SH-SY5Y (cell line): ENCODE data around the gene NOC3L.

Experiments
- GATA2 ChIP-seq: IDR thresholded peaks from 2 replicates; pipeline ENCODE4 v1.6.1; 2011; ENCODE audit warnings: mild to moderate bottlenecking, low read depth, low read length
- GATA3 ChIP-seq: IDR thresholded peaks from 2 replicates; pipeline ENCODE4 v1.6.1; 2011; ENCODE audit warnings: low read depth, mild to moderate bottlenecking, low read length, moderate library complexity

Gene NOC3L

DNA sequence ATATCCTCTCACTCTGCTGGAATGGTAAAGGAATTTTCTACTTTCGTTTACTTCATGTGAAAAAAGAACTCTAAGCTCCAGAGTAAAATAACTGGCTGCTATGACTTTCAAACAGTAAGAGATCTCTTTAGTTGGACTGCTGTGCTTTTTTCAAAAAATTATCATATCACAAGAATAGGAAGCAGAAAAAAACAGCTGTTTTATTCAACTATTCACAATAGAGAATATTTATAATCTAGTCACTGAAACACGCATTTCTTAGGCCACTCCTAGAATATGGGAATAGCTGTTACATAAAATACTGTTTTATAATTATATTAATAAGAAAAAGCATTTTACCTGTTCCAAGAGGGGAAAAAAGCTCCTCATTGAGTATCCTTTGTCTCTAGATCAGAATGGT lies 29.7 kb downstream of the NOC3L start:
- TF ChIP-seq GATA3 (no peak), GATA2 (no peak)

DNA sequence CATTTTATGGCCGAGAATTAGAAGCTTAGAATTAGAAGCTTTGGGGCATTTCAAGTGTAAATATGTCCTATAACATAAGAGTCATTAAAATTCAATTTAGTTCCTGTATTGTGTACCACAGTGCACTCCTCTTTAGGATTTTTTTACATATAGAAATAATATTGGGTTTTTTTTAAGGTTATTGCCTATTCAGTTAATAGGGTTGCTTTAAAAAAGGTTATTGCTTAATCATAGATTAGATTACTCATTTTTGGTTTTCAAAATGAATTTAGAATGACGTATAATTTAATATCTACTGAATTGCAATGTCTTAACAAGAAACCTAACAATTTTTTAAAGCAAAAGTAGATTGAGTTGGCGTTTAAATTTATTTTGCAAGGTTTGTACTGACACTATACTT lies 34.1 kb downstream of the NOC3L start:
- TF ChIP-seq GATA2 = no peak
- TF ChIP-seq GATA3 = no peak

DNA sequence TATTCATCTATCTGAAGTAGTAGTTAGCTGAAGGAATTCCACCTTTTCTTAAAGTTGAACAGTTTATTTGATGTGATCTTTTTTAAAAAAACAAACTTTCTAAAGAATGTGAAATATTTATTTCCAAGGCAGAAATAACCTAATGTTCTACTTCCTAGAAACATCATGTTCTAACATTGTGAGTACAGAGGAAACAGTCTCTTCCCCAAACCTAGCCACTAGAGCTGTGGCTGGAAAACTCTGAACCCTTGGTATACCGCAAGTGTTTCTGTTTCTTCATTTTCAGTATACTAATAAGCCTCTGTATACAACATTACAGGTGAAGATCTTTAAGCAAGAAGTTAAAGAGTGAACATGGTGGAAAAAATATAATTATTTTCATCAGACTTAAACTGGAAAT lies 35.1 kb downstream of the NOC3L start:
- TF ChIP-seq GATA3 (no peak), GATA2 (no peak)

DNA sequence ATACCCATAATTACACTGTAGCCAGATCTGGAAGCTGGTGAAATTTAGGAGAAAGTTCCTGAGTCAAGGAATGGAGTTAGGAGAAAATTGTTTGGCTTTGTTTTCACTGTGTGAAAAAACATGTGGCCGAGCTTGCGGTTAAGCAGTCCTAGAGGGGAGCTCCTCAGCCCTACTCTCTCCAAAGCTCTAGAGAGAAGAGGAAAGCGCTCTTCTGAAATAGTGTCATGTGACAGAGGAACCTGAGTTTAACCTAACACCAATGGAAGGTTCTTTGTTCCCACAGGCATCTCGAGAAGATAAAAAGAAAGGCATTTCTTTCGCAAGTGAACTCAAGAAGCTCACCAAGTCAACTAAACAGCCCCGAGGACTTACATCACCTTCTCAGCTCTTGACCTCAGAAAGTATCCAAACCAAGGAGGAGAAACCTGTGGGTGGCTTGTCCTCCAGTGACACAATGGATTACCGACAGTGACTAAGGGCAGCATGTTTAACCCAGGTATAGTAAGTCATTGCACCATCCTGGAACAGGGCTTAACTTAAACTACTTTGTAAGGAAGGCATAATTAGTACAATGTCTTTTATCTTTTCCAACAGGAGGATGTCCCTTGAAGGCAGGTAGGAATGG lies 38.0 kb downstream of the NOC3L start:
- TF ChIP-seq GATA2 = no peak
- TF ChIP-seq GATA3 = no peak

DNA sequence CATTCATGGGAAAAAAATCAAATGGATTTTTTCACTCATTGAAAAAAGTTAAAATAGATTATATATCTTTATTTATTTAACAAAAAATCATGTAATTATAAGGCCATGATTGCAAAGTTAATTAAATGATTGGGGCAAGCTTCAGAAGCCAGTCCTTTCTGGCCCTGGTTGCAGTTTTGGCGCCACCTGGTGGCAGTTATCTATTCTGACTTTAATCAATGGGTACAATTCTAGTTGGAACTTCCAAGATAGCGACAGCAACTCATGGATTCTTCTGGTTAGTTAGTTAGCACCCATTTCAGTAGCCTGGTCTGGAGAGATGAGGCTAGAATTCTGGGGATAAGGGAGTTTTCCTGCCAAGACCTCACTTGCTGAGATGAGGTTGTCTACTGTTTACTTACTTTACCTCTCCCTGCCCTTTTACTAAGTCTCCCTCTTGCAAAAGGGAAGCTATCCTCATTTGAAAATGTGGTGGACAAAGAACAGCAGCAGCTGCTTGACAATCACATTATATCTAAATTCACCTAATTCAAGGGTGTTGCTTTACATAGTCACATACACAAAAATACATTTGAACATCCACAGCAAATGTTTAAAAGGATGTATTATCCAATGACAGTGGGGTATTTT lies 42.3 kb downstream of the NOC3L start:
- TF ChIP-seq GATA2 (no peak), GATA3 (no peak)

DNA sequence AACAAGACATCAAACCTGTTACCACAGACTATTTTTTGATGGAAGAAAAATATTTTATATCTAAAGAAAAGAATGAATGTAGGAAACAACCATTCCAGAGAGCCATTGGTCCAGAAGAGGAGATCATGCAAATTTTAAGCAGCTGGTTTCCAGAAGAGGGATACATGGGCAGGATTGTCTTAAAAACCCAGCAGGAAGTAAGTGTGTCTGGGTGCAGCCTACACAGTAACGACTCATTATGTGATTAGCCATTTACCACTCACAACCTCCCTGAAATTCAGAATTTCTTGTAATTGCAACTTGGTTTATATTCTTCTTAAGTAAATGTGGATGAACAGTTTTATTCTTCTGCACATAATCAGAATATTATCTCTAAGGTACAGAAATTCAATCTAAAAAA lies 46.2 kb downstream of the NOC3L start:
- TF ChIP-seq GATA3 = no peak
- TF ChIP-seq GATA2 = no peak

DNA sequence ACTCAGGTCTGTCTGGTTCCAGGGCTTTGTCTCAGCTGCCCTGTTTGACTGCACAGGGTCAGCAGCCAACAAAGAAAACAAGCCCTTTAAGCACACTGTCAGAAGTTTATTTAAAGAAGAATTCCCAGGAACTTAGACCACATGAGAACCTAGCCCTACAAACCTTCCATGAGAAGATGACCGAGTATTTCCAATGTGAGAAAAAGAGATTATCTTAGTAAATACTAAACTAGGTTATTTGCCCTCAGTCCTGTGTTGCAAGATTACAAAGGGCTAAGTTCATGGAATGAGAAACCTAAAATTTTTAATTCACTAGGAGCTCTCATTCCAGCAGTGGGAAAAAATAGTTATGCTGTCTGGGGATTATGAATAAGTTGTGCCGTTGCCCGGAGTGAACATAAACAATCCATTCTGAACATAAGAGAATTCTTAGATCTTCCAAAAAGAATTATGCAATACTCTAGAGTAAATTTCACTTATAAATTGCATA lies 46.7 kb downstream of the NOC3L start:
- TF ChIP-seq GATA3 (no peak), GATA2 (no peak)

DNA sequence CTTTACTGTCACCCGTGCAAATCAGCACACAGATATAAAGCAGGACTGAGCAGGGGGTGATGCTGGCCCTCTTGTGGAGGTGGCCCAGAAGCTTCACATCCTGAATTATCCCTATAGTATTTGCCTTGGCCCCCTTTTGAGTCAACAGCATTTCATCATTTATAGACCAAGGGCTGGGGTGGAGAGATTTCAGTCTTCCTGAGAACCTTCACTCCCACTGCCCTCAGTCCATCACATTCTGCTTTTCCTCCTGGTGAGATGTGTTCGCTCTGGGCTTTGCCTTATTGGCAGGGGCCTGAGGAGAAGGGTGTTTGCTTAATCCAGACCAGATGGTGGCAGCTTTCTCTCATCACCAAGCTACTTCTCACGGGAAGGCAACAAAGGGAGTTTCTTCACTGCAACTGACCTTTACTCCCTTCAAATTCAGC lies 47.7 kb downstream of the NOC3L start:
- TF ChIP-seq GATA2 (no peak), GATA3 (no peak)

DNA sequence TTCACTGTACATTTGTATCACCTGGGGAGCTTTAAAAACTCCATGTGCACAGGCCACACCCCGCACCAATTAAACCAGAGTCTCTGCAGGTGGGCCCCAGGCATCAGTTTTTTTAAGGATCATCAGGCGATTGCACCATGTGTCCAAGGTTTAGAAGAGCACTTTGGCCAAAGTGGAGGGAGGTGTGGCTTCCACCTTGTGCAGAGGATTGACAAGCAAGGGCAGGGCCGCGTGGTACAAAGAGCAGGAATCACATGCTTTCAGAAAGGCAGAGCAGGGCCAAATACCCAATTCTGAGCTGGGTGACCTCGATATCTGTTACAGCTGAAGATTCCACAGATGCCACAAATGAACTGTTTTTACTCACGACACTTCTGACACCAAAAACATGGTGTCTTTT lies 52.4 kb downstream of the NOC3L start:
- no peak for TF ChIP-seq GATA2
- TF ChIP-seq GATA3 = no peak

DNA sequence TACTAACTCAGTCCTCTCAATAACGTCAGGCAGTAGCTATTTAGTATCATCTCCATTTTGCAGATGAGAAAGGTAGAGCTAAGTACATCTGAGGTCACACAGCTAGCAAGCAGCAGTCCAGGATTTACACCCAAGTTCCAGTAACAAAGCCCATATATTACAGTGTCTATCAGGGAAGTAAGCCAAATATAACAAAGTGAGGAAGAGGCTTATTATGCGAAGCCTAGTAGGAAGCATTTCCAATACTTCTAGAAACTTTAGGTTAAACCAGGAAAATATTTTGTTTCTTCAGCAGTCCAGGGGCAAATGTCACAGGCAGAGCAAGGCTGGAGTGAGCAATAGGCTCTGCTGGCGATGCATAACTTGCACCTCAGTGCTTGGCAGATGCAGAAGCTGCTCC lies 53.9 kb downstream of the NOC3L start:
- TF ChIP-seq GATA2 = no peak
- TF ChIP-seq GATA3 = no peak

DNA sequence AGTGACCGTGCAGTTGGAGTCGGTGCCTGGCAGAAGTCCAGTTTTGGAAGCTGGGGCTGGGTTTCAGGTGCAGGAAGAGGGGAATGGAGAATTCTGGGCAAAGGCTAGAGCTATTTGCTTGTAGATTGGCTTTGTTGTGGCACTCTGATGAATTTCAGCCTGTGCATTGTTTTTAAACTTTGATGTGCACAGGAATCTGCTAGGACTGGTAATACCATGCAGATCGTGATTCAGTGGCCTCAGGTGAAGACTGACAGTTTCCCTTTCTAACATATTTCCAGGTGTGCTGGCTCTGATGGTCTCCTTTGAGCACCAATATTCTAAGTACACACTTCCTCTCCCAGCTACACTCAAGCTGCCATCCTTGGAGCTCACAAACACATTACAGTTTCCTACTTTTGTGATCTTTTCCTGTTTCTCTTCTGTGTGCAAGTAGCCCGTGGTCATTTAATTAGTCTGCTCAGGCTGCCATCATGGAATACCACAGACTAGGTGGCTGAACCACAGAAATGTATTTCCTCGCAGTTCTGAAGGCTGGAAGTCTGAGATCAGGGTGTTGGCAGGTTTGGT lies 55.6 kb downstream of the NOC3L start:
- TF ChIP-seq GATA3 = no peak
- TF ChIP-seq GATA2 = no peak

DNA sequence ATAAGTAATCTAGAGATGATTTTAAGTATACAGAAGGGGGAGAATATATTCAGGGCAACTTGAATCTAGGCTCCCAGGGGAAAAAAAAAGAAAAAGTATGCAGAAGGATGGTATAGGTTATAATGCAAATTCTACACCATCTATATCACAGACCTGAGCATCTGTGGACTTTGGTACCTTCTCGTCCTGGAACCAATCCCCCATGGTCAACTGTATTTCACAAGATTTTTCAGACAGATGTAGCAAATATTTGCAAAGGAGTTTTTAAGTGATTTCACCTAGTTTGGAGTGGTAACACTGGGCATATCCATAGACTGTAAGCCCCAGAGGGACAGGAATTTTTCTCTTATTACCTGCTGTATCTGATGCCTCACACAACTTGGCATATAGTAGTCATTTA lies 58.8 kb downstream of the NOC3L start:
- TF ChIP-seq GATA2 = no peak
- no peak for TF ChIP-seq GATA3

DNA sequence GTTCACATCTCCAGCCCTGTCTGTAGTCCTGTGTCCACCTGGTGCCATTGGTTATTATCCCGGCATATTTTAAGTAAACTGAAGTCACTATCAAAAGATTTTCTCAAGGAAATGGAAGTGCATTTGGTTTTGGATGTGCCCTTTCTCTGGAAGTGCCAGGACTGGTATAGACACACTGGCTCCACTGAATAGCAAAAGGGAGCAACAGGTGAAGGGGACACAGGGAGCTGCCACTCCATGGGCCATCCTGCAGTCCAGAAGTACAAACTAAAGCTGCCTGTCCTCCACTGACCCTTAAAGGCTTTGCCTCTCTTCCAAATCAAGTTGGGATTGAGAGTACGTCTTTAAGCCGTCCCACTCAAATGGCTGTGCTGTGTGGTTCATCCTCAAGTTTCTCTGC lies 62.7 kb downstream of the NOC3L start:
- no peak for TF ChIP-seq GATA2
- TF ChIP-seq GATA3 = no peak

DNA sequence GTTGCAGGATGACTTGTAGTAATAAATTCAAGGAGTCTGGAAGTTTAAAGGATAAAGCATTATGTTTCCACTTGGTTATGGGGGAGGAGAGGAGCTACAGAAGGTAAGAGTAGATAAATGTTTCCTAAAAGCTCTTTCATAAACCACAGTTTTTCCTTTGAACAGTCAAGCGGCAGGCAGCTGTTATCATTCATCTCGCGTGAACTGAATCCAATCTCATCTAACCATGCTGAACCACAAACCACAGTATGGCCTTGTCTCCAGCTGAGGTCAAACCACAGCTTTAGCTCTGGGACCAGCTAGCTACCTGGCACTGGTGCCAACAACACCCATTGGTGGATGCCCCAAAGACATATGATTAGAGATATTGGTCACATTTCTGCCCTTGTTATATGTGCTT lies 63.3 kb downstream of the NOC3L start:
- TF ChIP-seq GATA2 (no peak), GATA3 (no peak)

DNA sequence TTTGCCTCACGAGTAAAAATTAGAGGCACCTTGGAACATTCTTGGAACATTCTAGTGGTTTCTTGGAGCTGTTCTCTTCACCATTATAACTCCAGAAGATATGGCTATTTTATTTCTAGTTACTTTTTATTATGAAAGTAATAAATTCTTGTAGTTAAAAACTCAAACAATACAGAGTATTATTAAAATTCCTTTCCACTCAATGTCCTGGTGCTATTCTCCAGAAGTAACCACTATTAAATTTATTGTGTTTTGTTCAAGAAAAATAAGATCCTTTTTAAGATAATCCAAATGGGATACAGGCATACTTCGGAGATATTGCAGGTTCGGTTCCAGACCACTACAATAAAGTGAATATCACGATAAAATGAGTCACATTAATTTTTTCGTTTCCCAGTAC lies 68.6 kb downstream of the NOC3L start:
- TF ChIP-seq GATA2 (no peak), GATA3 (no peak)
